Left ventricle myocardium inferior (tissue), 1 donor: ENCODE results near the gene RHD. TPM values are rescaled to one million over a fixed set of nuclear protein-coding genes. Genes with fewer than 3 reads are reported as not detected.

Source experiments
- DNase-seq: peaks from one replicate; pipeline ENCODE4 v3.0.0-alpha.2; 2020
- H3K27ac ChIP-seq: fragments of 200-600 bp; replicated peaks from 2 replicates; pipeline ENCODE4 v1.8.0; 2021
- H3K27me3 ChIP-seq: fragments of 200-600 bp; 2 replicates; pipeline ENCODE4 v1.8.0; 2021; ENCODE audit warnings: low read depth
- H3K36me3 ChIP-seq: fragments of 200-600 bp; 2 replicates; pipeline ENCODE4 v1.8.0; 2021
- H3K4me1 ChIP-seq: fragments of 200-600 bp; 2 replicates; pipeline ENCODE4 v1.8.0; 2021
- H3K4me3 ChIP-seq: fragments of 200-600 bp; 2 replicates; pipeline ENCODE4 v1.8.0; 2021; ENCODE audit warnings: mild to moderate bottlenecking, moderate library complexity
- H3K9me3 ChIP-seq: fragments of 200-600 bp; replicated peaks from 2 replicates; pipeline ENCODE4 v1.8.0; 2021
- CTCF ChIP-seq: fragments of 200-600 bp; IDR thresholded peaks from 2 replicates; pipeline ENCODE4 v1.8.0; 2021; ENCODE audit warnings: antibody characterized with exemption, mild to moderate bottlenecking, borderline replicate concordance
- intact Hi-C: fragments of 100-400 bp; cut with micrococcal nuclease; formaldehyde crosslinking; loops from one replicate; pipeline ENCODE4 v1.11.0; 2022
- total RNA-seq: library from RNA; stranded (reverse); fragmentation: NEBNext Ultra II Directional; extraction: Animal tissue kit (Norgen Biotek cat#: 25700); gene quantifications from one replicate; pipeline ENCODE4 v1.2.1, GENCODE V29; 2021
- donor health status: DM: no; HTN: yes; CAD: no; lungs with severe emphysema.

RHD gene
- total RNA-seq, 1 donor from 2014 or later, result not detected

GRCh38 chr1:25238046-25238445 is 34.3 kb upstream of the RHD start:
- Histone ChIP-seq H3K4me3 (no peak overlapping the region), H3K36me3 (peaks cover 28% of the 10 kb centered on the region), H3K27ac (no peak overlapping the region), H3K27me3 (no peaks in the 10 kb centered on the region), H3K4me1 (peaks cover 79% of the 10 kb centered on the region), H3K9me3 (no peaks in the 10 kb centered on the region)
- TF ChIP-seq CTCF, result no peak
- intact Hi-C loops, result no loop called here
- no peak for DNase-seq

GRCh38 chr1:25239681-25240541 is 32.4 kb upstream of the RHD start:
- Histone ChIP-seq H3K9me3 (no peaks in the 10 kb centered on the region), H3K4me3 (peak overlapping the region; percentile 69), H3K4me1 (peaks cover 80% of the 10 kb centered on the region), H3K27me3 (no peaks in the 10 kb centered on the region), H3K36me3 (peaks cover 47% of the 10 kb centered on the region), H3K27ac (peak overlapping the region; percentile 95)
- peak; percentile 75 for TF ChIP-seq CTCF
- intact Hi-C loops, result loop anchor here (10.0 kb wide), 1 partner anchor 105 kb away; no protein-coding TSS in a partner anchor
- DNase-seq, result peak; percentile 92

GRCh38 chr1:25243907-25244306 is 28.4 kb upstream of the RHD start:
- H3K27ac ChIP-seq, result no peak overlapping the region
- H3K4me1 ChIP-seq, result peaks cover 90% of the 10 kb centered on the region
- no peaks in the 10 kb centered on the region for H3K9me3 ChIP-seq
- H3K4me3 ChIP-seq, result peak overlapping the region; percentile 96
- peaks cover 63% of the 10 kb centered on the region for H3K36me3 ChIP-seq
- no peaks in the 10 kb centered on the region for H3K27me3 ChIP-seq
- no peak for TF ChIP-seq CTCF
- DNase-seq, result no peak
- intact Hi-C loops, result loop anchor here (10.0 kb wide), 1 partner anchor 101 kb away; no protein-coding TSS in a partner anchor

- Histone ChIP-seq H3K9me3 (no peaks in the 10 kb centered on the region), H3K4me1 (peaks cover 75% of the 10 kb centered on the region), H3K36me3 (peaks cover 62% of the 10 kb centered on the region), H3K27me3 (no peaks in the 10 kb centered on the region), H3K27ac (peak overlapping the region; percentile 100), H3K4me3 (peak overlapping the region; percentile 96)
- TF ChIP-seq CTCF, result no peak
- intact Hi-C loops, result loop anchor here (10.0 kb wide), 1 partner anchor 99 kb away; no protein-coding TSS in a partner anchor
- DNase-seq, result no peak
Measured at GRCh38 chr1:25245393-25245792, 26.9 kb upstream of the RHD start.

DNA sequence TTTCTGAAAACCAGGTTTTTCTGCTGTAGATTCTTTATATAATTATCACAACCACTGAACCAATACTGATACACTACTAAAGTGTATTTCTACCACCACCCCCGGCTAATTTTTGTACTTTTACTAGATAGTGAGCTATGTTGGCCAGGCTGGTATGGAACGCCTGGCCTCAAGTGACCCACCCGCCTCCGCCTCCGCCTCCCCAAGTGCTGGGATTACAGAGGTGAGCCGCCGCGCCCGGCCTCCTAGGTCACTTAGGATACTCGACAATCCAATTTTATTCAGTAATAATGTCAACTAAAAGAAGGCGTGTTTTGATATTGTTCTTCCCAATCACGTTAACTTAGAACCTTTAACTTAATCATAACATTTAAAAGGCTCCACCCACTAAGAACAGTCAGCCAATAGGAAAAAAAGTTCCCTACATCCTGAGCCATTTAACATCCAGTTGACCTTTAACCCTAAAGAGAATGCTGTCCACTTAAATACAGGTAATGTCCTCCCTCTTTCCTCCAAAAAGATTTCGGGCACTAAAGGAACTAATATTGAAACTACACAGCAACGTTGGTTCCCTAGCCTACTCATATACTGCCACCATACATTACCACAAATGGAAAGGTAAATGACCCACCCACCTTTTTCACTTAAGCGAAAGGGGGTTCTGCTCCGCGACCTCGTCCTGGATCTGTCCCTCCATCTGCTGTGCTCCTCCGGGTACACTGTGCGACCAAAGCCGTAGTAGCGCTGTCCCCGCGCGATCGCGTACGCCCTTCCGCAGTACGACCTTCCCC is 26.3 kb upstream of the RHD start:
- peaks cover 69% of the 10 kb centered on the region for H3K4me1 ChIP-seq

More for the DNA sequence above, 26.3 kb upstream of the RHD start:
- Histone ChIP-seq H3K27ac (peak overlapping the region; percentile 100), H3K27me3 (no peaks in the 10 kb centered on the region), H3K4me3 (peak overlapping the region; percentile 96), H3K9me3 (no peaks in the 10 kb centered on the region), H3K36me3 (peaks cover 56% of the 10 kb centered on the region)
- DNase-seq, result no peak
- no peak for TF ChIP-seq CTCF
- intact Hi-C loops, result loop anchor here (10.0 kb wide), 1 partner anchor 99 kb away; no protein-coding TSS in a partner anchor
